IMR-90 (cell line): Measurements from ENCODE around the gene CLTRN. TPM values are rescaled to one million over a fixed set of nuclear protein-coding genes. Genes with fewer than 3 reads are reported as not detected.

Experiments used
- ATAC-seq: fragments of 200-7000 bp; cut with Tn5 transposase; 2 replicates; pipeline ENCODE4 v1.9.1; 2020; ENCODE audit warnings: low read depth, mild to moderate bottlenecking, moderate library complexity
- BruUV-seq: library from RNA; stranded (reverse); fragments of 400-500 nt; replicated peaks from 2 replicates; lab custom pipeline; 2021; lab: Mats Ljungman, UMichigan
- CTCF ChIA-PET: fragments of 300-600 bp; formaldehyde crosslinking; extraction: SDS; loops from one replicate; lab custom pipeline; 2021; ENCODE audit warnings: antibody characterized with exemption; lab: Yijun Ruan, JAX
- POLR2A ChIA-PET: fragments of 300-600 bp; sonication (Branson Sonifier 250); formaldehyde crosslinking; loops from one replicate; lab custom pipeline; 2022; ENCODE audit warnings: antibody characterized with exemption; ENCODE audit not compliant: unreplicated experiment; lab: Charles Lee
- DNase-seq: peaks from one replicate; pipeline ENCODE4 v3.0.0; 2013
- H2AFZ ChIP-seq: replicated peaks from 2 replicates; pipeline ENCODE3; 2013; ENCODE audit warnings: low read length, mild to moderate bottlenecking; ENCODE audit not compliant: poor library complexity
- H2AK5ac ChIP-seq: 2 replicates; pipeline ENCODE4 v1.6.1; 2013; ENCODE audit warnings: low read depth, low read length, inconsistent platforms
- H2AK9ac ChIP-seq: replicated peaks from 2 replicates; pipeline ENCODE3; 2013; ENCODE audit warnings: mild to moderate bottlenecking, low read depth, low read length, moderate library complexity; ENCODE audit not compliant: poor library complexity
- H2BK120ac ChIP-seq: 2 replicates; pipeline ENCODE4 v1.6.1; 2013; ENCODE audit warnings: low read depth, low read length, inconsistent platforms
- H2BK15ac ChIP-seq: 3 replicates; pipeline ENCODE4 v1.6.1; 2013; ENCODE audit warnings: low read depth, low read length, inconsistent platforms
- H2BK20ac ChIP-seq: 2 replicates; pipeline ENCODE4 v1.6.1; 2013; ENCODE audit warnings: low read depth, mild to moderate bottlenecking, inconsistent platforms, low read length, moderate library complexity
- H2BK5ac ChIP-seq: 2 replicates; pipeline ENCODE4 v1.6.1; 2013; ENCODE audit warnings: mild to moderate bottlenecking, low read depth, low read length, inconsistent platforms; ENCODE audit not compliant: poor library complexity, severe bottlenecking
- H3K14ac ChIP-seq: replicated peaks from 2 replicates; pipeline ENCODE4 v1.6.1; 2013; ENCODE audit warnings: low read depth, low read length, inconsistent platforms
- H3K18ac ChIP-seq: 2 replicates; pipeline ENCODE4 v1.6.1; 2013; ENCODE audit warnings: low read depth, low read length, control low read depth
- H3K23ac ChIP-seq: 2 replicates; pipeline ENCODE4 v1.6.1; 2013; ENCODE audit warnings: low read depth, low read length, inconsistent platforms
- H3K27ac ChIP-seq: 2 replicates; pipeline ENCODE4 v1.5.1; 2013; ENCODE audit warnings: mild to moderate bottlenecking, control low read depth, low read length; ENCODE audit not compliant: insufficient read depth
- H3K27me3 ChIP-seq: 2 replicates; pipeline ENCODE4 v1.6.1; 2013; ENCODE audit warnings: low read length; ENCODE audit not compliant: control insufficient read depth, insufficient read depth
- H3K36me3 ChIP-seq: 2 replicates; pipeline ENCODE4 v1.6.1; 2013; ENCODE audit warnings: low read length, mixed read lengths; ENCODE audit not compliant: control insufficient read depth, insufficient read depth
- H3K4ac ChIP-seq: 2 replicates; pipeline ENCODE4 v1.6.1; 2013; ENCODE audit warnings: low read depth, low read length, inconsistent platforms
- H3K4me1 ChIP-seq: 2 replicates; pipeline ENCODE4 v1.6.1; 2013; ENCODE audit warnings: low read length, mixed read lengths; ENCODE audit not compliant: control insufficient read depth, insufficient read depth
- H3K4me2 ChIP-seq: 2 replicates; pipeline ENCODE4 v1.6.1; 2013; ENCODE audit warnings: low read depth, mild to moderate bottlenecking, control low read depth, low read length, moderate library complexity
- H3K4me3 ChIP-seq: 2 replicates; pipeline ENCODE4 v1.5.1; 2013; ENCODE audit warnings: low read depth, mild to moderate bottlenecking, control low read depth, low read length, moderate library complexity; ENCODE audit not compliant: insufficient read depth
- H3K56ac ChIP-seq: 2 replicates; pipeline ENCODE4 v1.6.1; 2013; ENCODE audit warnings: low read length, inconsistent platforms; ENCODE audit not compliant: insufficient read depth; ENCODE audit errors: extremely low read depth
- H3K79me1 ChIP-seq, 2 experiments: 2 replicates each; pipeline ENCODE4 v1.6.1; 2013; ENCODE audit warnings: low read length in 2 of 2, inconsistent platforms in 1 of 2, low read depth in 1 of 2
- H3K9ac ChIP-seq: 2 replicates; pipeline ENCODE4 v1.6.1; 2013; ENCODE audit warnings: low read depth, low read length, control low read depth
- H3K9me1 ChIP-seq: 2 replicates; pipeline ENCODE4 v1.6.1; 2013; ENCODE audit warnings: low read length, inconsistent platforms; ENCODE audit not compliant: insufficient read depth
- H3K9me3 ChIP-seq: 2 replicates; pipeline ENCODE4 v1.6.1; 2013; ENCODE audit warnings: low read length; ENCODE audit not compliant: control insufficient read depth, insufficient read depth
- H4K20me1 ChIP-seq: 2 replicates; pipeline ENCODE4 v1.6.1; 2013; ENCODE audit warnings: low read length, inconsistent platforms; ENCODE audit not compliant: insufficient read depth
- H4K5ac ChIP-seq: 2 replicates; pipeline ENCODE4 v1.6.1; 2013; ENCODE audit warnings: mild to moderate bottlenecking, low read depth, low read length, control low read depth
- H4K8ac ChIP-seq, 2 experiments: 2 replicates each; pipeline ENCODE4 v1.6.1; 2013; ENCODE audit warnings: low read depth in 2 of 2, low read length in 2 of 2, control low read depth in 1 of 2, inconsistent platforms in 1 of 2
- H4K91ac ChIP-seq: 2 replicates; pipeline ENCODE4 v1.6.1; 2013; ENCODE audit warnings: low read depth, low read length, inconsistent platforms; ENCODE audit not compliant: insufficient read depth
- BHLHE40 ChIP-seq: fragments of 150-350 bp; IDR thresholded peaks from 2 replicates; pipeline ENCODE4 v1.6.1; 2016; ENCODE audit warnings: mild to moderate bottlenecking, low read depth, low read length
- CEBPB ChIP-seq: IDR thresholded peaks from 2 replicates; pipeline ENCODE4 v1.6.1; 2012; ENCODE audit warnings: low read depth, low read length, improper control_type of control experiment
- CHD1 ChIP-seq: IDR thresholded peaks from 2 replicates; pipeline ENCODE4 v1.6.1; 2012; ENCODE audit warnings: low read depth, low read length, improper control_type of control experiment
- FOS ChIP-seq: fragments of 150-350 bp; IDR thresholded peaks from 2 replicates; pipeline ENCODE4 v1.6.1; 2016; ENCODE audit warnings: low read depth, low read length
- MAFK ChIP-seq: IDR thresholded peaks from 2 replicates; pipeline ENCODE4 v1.6.1; 2012; ENCODE audit warnings: low read depth, low read length, improper control_type of control experiment
- MAZ ChIP-seq: IDR thresholded peaks from 2 replicates; pipeline ENCODE4 v1.6.1; 2012; ENCODE audit warnings: low read depth, mild to moderate bottlenecking, low read length, improper control_type of control experiment, moderate library complexity, borderline replicate concordance
- MXI1 ChIP-seq: IDR thresholded peaks from 2 replicates; pipeline ENCODE4 v1.6.1; 2012; ENCODE audit warnings: low read depth, mild to moderate bottlenecking, low read length, moderate library complexity, borderline replicate concordance
- NFE2L2 ChIP-seq: fragments of 150-350 bp; IDR thresholded peaks from 2 replicates; pipeline ENCODE4 v1.6.1; 2016; ENCODE audit warnings: low read depth, mild to moderate bottlenecking, low read length
- POLR2A ChIP-seq: IDR thresholded peaks from 2 replicates; pipeline ENCODE4 v1.6.1; 2012; ENCODE audit warnings: mild to moderate bottlenecking, low read depth, low read length
- RAD21 ChIP-seq: IDR thresholded peaks from 2 replicates; pipeline ENCODE4 v1.6.1; 2012; ENCODE audit warnings: low read length, improper control_type of control experiment
- RCOR1 ChIP-seq: IDR thresholded peaks from 2 replicates; pipeline ENCODE4 v1.6.1; 2012; ENCODE audit warnings: mild to moderate bottlenecking, low read length, improper control_type of control experiment; ENCODE audit not compliant: insufficient replicate concordance
- RFX5 ChIP-seq: IDR thresholded peaks from 2 replicates; pipeline ENCODE4 v1.8.0; 2012; ENCODE audit warnings: low read depth, mild to moderate bottlenecking, low read length, moderate library complexity
- SMC3 ChIP-seq: fragments of 150-350 bp; IDR thresholded peaks from 2 replicates; pipeline ENCODE4 v1.6.1; 2016; ENCODE audit warnings: low read depth, mild to moderate bottlenecking, antibody characterized with exemption, low read length, moderate library complexity
- WGBS, 2 experiments: methylation state at CpG; one replicate each; pipeline versions ENCODE4 v1.1.5 to v1.1.7; 2013; ENCODE audit warnings: missing lambda C conversion rate in 2 of 2; ENCODE audit not compliant: insufficient read length in 1 of 2; ENCODE audit errors: extremely low coverage in 2 of 2; 5-methylcytosine and 5-hydroxymethylcytosine counted together
- dilution Hi-C: fragments of 300-500 bp; cut with HindIII; formaldehyde crosslinking; loops from one replicate; pipeline ENCODE4 v1.14.3; 2018; ENCODE audit warnings: low sequenced_read_pairs; ENCODE audit not compliant: unreplicated experiment
- in situ Hi-C: fragments of 300-500 bp; cut with MboI; formaldehyde crosslinking; loops from 3 replicates; pipeline ENCODE4 v1.14.3; 2019; ENCODE audit warnings: low sequenced_read_pairs, inconsistent platforms, mixed read lengths
- intact Hi-C: fragments of 100-400 bp; cut with micrococcal nuclease; formaldehyde crosslinking; loops from 2 replicates; pipeline ENCODE4 v1.10.0; 2022
- polyA plus RNA-seq, 3 experiments: library from polyadenylated mRNA; depleted of rRNA; stranded (reverse); fragments of >200 nt; gene quantifications; 2 replicates each; pipeline ENCODE4 v1.2.3, GENCODE V29; 2012; ENCODE audit warnings: low replicate concordance in 1 of 3
- total RNA-seq: library from RNA; depleted of rRNA; stranded (reverse); fragments of >200 nt; gene quantifications from 2 replicates; pipeline ENCODE4 v1.2.3, GENCODE V29; 2012
- TF ChIP-seq, protein P1 (sequence below): fragments of 150-350 bp; IDR thresholded peaks from 2 replicates; pipeline ENCODE4 v1.6.1; 2016; ENCODE audit warnings: low read depth, mild to moderate bottlenecking, low read length, moderate library complexity, borderline replicate concordance
- TF ChIP-seq, protein P2 (sequence below): fragments of 150-350 bp; IDR thresholded peaks from 2 replicates; pipeline ENCODE4 v1.6.1; 2017; ENCODE audit warnings: mild to moderate bottlenecking, antibody characterized with exemption, low read length, low read depth
- TF ChIP-seq, protein P3 (sequence below): conservative IDR thresholded peaks from 2 replicates; pipeline ENCODE4 v1.5.1; 2012; ENCODE audit warnings: mild to moderate bottlenecking, low read depth, low read length, improper control_type of control experiment

CLTRN gene
- total and polyA plus RNA-seq, 2 of the 4 experiments (the other 2 are of a cell fraction): under 0.01 to 0.17 TPM

DNA sequence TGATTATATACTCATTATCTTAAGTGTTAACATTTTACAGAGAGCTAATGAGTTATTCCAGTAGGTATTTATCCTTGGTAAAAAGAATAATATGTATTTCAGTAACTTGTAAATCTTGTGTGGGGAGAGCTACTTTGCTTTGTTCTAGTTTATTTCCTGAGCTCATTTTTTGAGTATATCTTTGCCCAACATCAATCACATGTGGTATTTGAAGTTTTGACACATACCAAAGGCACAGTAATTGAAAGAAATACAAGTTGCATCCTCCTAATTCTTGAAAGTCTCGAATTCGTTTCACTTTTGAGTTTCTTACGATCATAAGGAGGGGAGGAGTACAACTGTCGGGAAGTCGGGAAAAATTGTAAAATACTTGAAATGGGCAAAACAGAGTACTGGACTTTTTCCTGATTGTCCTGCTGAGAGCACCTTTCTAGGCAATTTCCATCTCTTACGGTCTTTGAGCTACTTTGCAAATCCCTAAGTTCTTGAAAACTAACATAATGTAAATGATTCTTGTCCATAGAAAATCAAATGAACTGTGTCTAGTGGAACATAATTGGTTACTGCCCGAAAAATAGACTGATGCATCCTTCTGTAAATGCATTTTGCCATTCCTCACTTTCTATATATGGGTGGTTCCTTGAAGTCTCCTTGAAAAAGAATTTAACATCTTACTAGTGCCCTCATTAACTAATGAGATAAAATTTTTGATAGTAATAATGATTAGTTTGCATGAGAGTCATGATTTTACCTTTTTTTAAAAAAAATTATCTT lies 20.6 kb downstream of the CLTRN start:
- no peak for ATAC-seq

More for the DNA sequence above, 20.6 kb downstream of the CLTRN start:
- H3K23ac ChIP-seq: no peak overlapping the region
- intact Hi-C loops (no loop called here), in situ Hi-C loops (no loop called here), dilution Hi-C loops (no loop called here)
- no TSS peak for BruUV-seq
- no peak overlapping the region for H3K18ac ChIP-seq
- ChIA-PET CTCF (no interaction called here), POLR2A (no interaction called here)
- H4K5ac ChIP-seq: no peak overlapping the region
- no peak overlapping the region for H2AK5ac ChIP-seq
- peaks cover 9% of the 10 kb centered on the region for H3K27me3 ChIP-seq
- no peaks in the 10 kb centered on the region for H3K9me3 ChIP-seq
- H3K4me3 ChIP-seq: no peak overlapping the region
- no peak overlapping the region for H3K27ac ChIP-seq
- no peak overlapping the region for H2BK5ac ChIP-seq
- no peaks in the 10 kb centered on the region for H3K9me1 ChIP-seq
- H2AFZ ChIP-seq: no peak overlapping the region
- no peaks in the 10 kb centered on the region for H4K20me1 ChIP-seq
- H3K36me3 ChIP-seq: no peaks in the 10 kb centered on the region
- no peaks in the 10 kb centered on the region for H3K79me1 ChIP-seq
- 25% methylated on average over 2 of the region's 7 CpGs; no CpG with 5 or more reads in 1 of the 2 experiments for WGBS, 2 experiments
- no peak overlapping the region for H2BK15ac ChIP-seq
- TF ChIP-seq, protein P1, sequence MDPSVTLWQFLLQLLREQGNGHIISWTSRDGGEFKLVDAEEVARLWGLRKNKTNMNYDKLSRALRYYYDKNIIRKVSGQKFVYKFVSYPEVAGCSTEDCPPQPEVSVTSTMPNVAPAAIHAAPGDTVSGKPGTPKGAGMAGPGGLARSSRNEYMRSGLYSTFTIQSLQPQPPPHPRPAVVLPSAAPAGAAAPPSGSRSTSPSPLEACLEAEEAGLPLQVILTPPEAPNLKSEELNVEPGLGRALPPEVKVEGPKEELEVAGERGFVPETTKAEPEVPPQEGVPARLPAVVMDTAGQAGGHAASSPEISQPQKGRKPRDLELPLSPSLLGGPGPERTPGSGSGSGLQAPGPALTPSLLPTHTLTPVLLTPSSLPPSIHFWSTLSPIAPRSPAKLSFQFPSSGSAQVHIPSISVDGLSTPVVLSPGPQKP: no peak
- TF ChIP-seq POLR2A (no peak), RFX5 (no peak), CHD1 (no peak), BHLHE40 (no peak), MXI1 (no peak), CEBPB (no peak), MAFK (no peak), NFE2L2 (no peak), RAD21 (no peak), SMC3 (no peak), FOS (no peak), RCOR1 (no peak), MAZ (no peak)
- TF ChIP-seq, protein P2, sequence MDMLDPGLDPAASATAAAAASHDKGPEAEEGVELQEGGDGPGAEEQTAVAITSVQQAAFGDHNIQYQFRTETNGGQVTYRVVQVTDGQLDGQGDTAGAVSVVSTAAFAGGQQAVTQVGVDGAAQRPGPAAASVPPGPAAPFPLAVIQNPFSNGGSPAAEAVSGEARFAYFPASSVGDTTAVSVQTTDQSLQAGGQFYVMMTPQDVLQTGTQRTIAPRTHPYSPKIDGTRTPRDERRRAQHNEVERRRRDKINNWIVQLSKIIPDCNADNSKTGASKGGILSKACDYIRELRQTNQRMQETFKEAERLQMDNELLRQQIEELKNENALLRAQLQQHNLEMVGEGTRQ: no peak
- TF ChIP-seq, protein P3, sequence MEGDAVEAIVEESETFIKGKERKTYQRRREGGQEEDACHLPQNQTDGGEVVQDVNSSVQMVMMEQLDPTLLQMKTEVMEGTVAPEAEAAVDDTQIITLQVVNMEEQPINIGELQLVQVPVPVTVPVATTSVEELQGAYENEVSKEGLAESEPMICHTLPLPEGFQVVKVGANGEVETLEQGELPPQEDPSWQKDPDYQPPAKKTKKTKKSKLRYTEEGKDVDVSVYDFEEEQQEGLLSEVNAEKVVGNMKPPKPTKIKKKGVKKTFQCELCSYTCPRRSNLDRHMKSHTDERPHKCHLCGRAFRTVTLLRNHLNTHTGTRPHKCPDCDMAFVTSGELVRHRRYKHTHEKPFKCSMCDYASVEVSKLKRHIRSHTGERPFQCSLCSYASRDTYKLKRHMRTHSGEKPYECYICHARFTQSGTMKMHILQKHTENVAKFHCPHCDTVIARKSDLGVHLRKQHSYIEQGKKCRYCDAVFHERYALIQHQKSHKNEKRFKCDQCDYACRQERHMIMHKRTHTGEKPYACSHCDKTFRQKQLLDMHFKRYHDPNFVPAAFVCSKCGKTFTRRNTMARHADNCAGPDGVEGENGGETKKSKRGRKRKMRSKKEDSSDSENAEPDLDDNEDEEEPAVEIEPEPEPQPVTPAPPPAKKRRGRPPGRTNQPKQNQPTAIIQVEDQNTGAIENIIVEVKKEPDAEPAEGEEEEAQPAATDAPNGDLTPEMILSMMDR: no peak
- H3K14ac ChIP-seq: no peak overlapping the region
- no peak overlapping the region for H2AK9ac ChIP-seq
- H3K4ac ChIP-seq: no peak overlapping the region
- no peak overlapping the region for H3K9ac ChIP-seq
- H2BK120ac ChIP-seq: no peak overlapping the region
- no peaks in the 10 kb centered on the region for H3K4me1 ChIP-seq
- H2BK20ac ChIP-seq: no peak overlapping the region
- DNase-seq: no peak
- no peak overlapping the region for H4K8ac ChIP-seq
- no peak overlapping the region for H3K56ac ChIP-seq
- no peak overlapping the region for H3K4me2 ChIP-seq
- H4K91ac ChIP-seq: no peak overlapping the region
